IgD-negative memory B cell (primary cell): Measurements from ENCODE around the gene TAF11L7. TPM values are rescaled to one million over a fixed set of nuclear protein-coding genes. Genes with fewer than 3 reads are reported as not detected.
"Not testable (repeated sequence)": the region's sequence is repeated elsewhere in the genome, so short reads cannot be mapped to it uniquely, and the experiment has no call there.

ENCODE experiments used
- H3K27ac Mint-ChIP-seq, 3 donors: one replicate each; pipeline ENCODE4 v1.8.0; 2020 to 2022; ENCODE audit warnings: mild to moderate bottlenecking in 3 of 3, mixed read lengths in 3 of 3, moderate library complexity in 1 of 3
- H3K27me3 Mint-ChIP-seq: one replicate; pipeline ENCODE4 v1.8.0; 2021; ENCODE audit warnings: mixed read lengths
- H3K36me3 Mint-ChIP-seq: one replicate; pipeline ENCODE4 v1.8.0; 2020; ENCODE audit warnings: mild to moderate bottlenecking, mixed read lengths
- H3K4me1 Mint-ChIP-seq, 3 donors: one replicate each; pipeline ENCODE4 v1.8.0; 2020 to 2022; ENCODE audit warnings: mixed read lengths in 3 of 3, mild to moderate bottlenecking in 1 of 3
- H3K4me3 Mint-ChIP-seq, 4 donors: one replicate each; pipeline ENCODE4 v1.8.0; 2020 to 2022; ENCODE audit warnings: mild to moderate bottlenecking in 4 of 4, mixed read lengths in 4 of 4, moderate library complexity in 3 of 4
- H3K9me3 Mint-ChIP-seq, 3 donors: one replicate each; pipeline ENCODE4 v1.8.0; 2020 to 2021; ENCODE audit warnings: mixed read lengths in 3 of 3, mild to moderate bottlenecking in 1 of 3
- polyA plus RNA-seq: library from polyadenylated mRNA; unstranded; fragments of 300-500 nt; fragmentation: Illumina TruSeq; gene quantifications from one replicate; pipeline ENCODE4 v1.2.3, GENCODE V29; 2021

The TAF11L7 gene
- not detected for polyA plus RNA-seq

- H3K27me3 Mint-ChIP-seq, H3K4me3 Mint-ChIP-seq, H3K4me1 Mint-ChIP-seq, H3K9me3 Mint-ChIP-seq, H3K36me3 Mint-ChIP-seq, H3K27ac Mint-ChIP-seq: not testable (repeated sequence)
Measured at GRCh38 chr5:17585658-17586057, at the start of gene TAF11L7. TAF11L7 (minus strand) TSS chr5:17585758.

- H3K9me3 Mint-ChIP-seq = peaks cover 0 to 5% (median 0%) of the 10 kb centered on the region in 3 donors
- H3K4me1 Mint-ChIP-seq = peaks cover 0 to 1% (median 0%) of the 10 kb centered on the region in 3 donors
- no peaks in the 10 kb centered on the region for H3K27me3 Mint-ChIP-seq
- no peak within 1 kb of the TSS for H3K4me3 Mint-ChIP-seq
- H3K36me3 Mint-ChIP-seq = no peaks in the 10 kb centered on the region
- H3K27ac Mint-ChIP-seq = no peak within 1 kb of the TSS
Measured at GRCh38 chr5:17634160-17634559, 48.6 kb upstream of the TAF11L7 start, which contains the start of gene TAF11L14. TAF11L14 (plus strand) TSS chr5:17634460.

- H3K36me3 Mint-ChIP-seq, H3K4me1 Mint-ChIP-seq, H3K4me3 Mint-ChIP-seq, H3K27ac Mint-ChIP-seq, H3K27me3 Mint-ChIP-seq, H3K9me3 Mint-ChIP-seq: not testable (repeated sequence)
Measured at GRCh38 chr5:17631788-17632187, 46.2 kb upstream of the TAF11L7 start, which contains the start of gene TAF11L13. TAF11L13 (plus strand) TSS chr5:17632088.

GRCh38 chr5:17625686-17626085 lies 40.1 kb upstream of the TAF11L7 start:
- peaks cover 0 to 5% (median 0%) of the 10 kb centered on the region in 3 donors for H3K9me3 Mint-ChIP-seq
- H3K4me1 Mint-ChIP-seq = no peaks in the 10 kb centered on the region

GRCh38 chr5:17620627-17621026 lies 35.1 kb upstream of the TAF11L7 start:
- peaks cover 0 to 5% (median 0%) of the 10 kb centered on the region in 3 donors for H3K9me3 Mint-ChIP-seq
- H3K36me3 Mint-ChIP-seq = no peaks in the 10 kb centered on the region
- H3K27ac Mint-ChIP-seq = no peak overlapping the region
- H3K4me1 Mint-ChIP-seq = no peaks in the 10 kb centered on the region
- no peaks in the 10 kb centered on the region for H3K27me3 Mint-ChIP-seq
- no peak overlapping the region for H3K4me3 Mint-ChIP-seq

More at GRCh38 chr5:17625686-17626085, 40.1 kb upstream of the TAF11L7 start:
- Mint-ChIP-seq H3K27ac (no peak overlapping the region), H3K4me3 (no peak overlapping the region), H3K27me3 (no peaks in the 10 kb centered on the region), H3K36me3 (no peaks in the 10 kb centered on the region)

GRCh38 chr5:17619354-17619753 lies 33.8 kb upstream of the TAF11L7 start:
- H3K27ac Mint-ChIP-seq = no peak overlapping the region
- no peaks in the 10 kb centered on the region for H3K27me3 Mint-ChIP-seq
- no peaks in the 10 kb centered on the region for H3K4me1 Mint-ChIP-seq
- H3K4me3 Mint-ChIP-seq = no peak overlapping the region
- peaks cover 0 to 5% (median 0%) of the 10 kb centered on the region in 3 donors for H3K9me3 Mint-ChIP-seq
- H3K36me3 Mint-ChIP-seq = no peaks in the 10 kb centered on the region

GRCh38 chr5:17614872-17615605 lies 29.5 kb upstream of the TAF11L7 start:
- H3K9me3 Mint-ChIP-seq = peaks cover 0 to 1% (median 0%) of the 10 kb centered on the region in 3 donors
- H3K27ac Mint-ChIP-seq = no peak overlapping the region
- H3K27me3 Mint-ChIP-seq = no peaks in the 10 kb centered on the region
- no peaks in the 10 kb centered on the region for H3K4me1 Mint-ChIP-seq
- H3K4me3 Mint-ChIP-seq = no peak overlapping the region
- H3K36me3 Mint-ChIP-seq = no peaks in the 10 kb centered on the region

- not testable (repeated sequence) for H3K27me3 Mint-ChIP-seq, H3K4me1 Mint-ChIP-seq, H3K4me3 Mint-ChIP-seq, H3K9me3 Mint-ChIP-seq, H3K27ac Mint-ChIP-seq, H3K36me3 Mint-ChIP-seq
Measured at GRCh38 chr5:17610092-17610491, 24.5 kb upstream of the TAF11L7 start, which contains the start of gene TAF11L12. TAF11L12 (plus strand) TSS chr5:17610392.

GRCh38 chr5:17607461-17607860 lies 21.9 kb upstream of the TAF11L7 start:
- H3K27ac Mint-ChIP-seq, H3K36me3 Mint-ChIP-seq, H3K27me3 Mint-ChIP-seq, H3K4me3 Mint-ChIP-seq, H3K4me1 Mint-ChIP-seq, H3K9me3 Mint-ChIP-seq: not testable (repeated sequence)

- Mint-ChIP-seq H3K9me3 (peaks cover 0 to 2% (median 0%) of the 10 kb centered on the region in 3 donors), H3K4me3 (no peak overlapping the region), H3K27me3 (no peaks in the 10 kb centered on the region), H3K27ac (no peak overlapping the region), H3K36me3 (no peaks in the 10 kb centered on the region), H3K4me1 (peaks cover 0 to 1% (median 0%) of the 10 kb centered on the region in 3 donors)
Measured at GRCh38 chr5:17604951-17605350, 19.4 kb upstream of the TAF11L7 start.

- H3K27me3 Mint-ChIP-seq, H3K9me3 Mint-ChIP-seq, H3K4me3 Mint-ChIP-seq, H3K4me1 Mint-ChIP-seq, H3K36me3 Mint-ChIP-seq, H3K27ac Mint-ChIP-seq: not testable (repeated sequence)
Measured at GRCh38 chr5:17603880-17604279, 18.3 kb upstream of the TAF11L7 start, which contains the start of gene TAF11L11. TAF11L11 (plus strand) TSS chr5:17604183.

- H3K27me3 Mint-ChIP-seq, H3K9me3 Mint-ChIP-seq, H3K4me1 Mint-ChIP-seq, H3K27ac Mint-ChIP-seq, H3K4me3 Mint-ChIP-seq, H3K36me3 Mint-ChIP-seq: not testable (repeated sequence)
Measured at GRCh38 chr5:17597728-17598127, 12.2 kb upstream of the TAF11L7 start, which contains the start of gene TAF11L10. TAF11L10 (minus strand) TSS chr5:17597828.

GRCh38 chr5:17594255-17594654 lies 8.7 kb upstream of the TAF11L7 start, which contains the start of gene TAF11L9:
TAF11L9 (minus strand) TSS chr5:17594394.
- not testable (repeated sequence) for H3K27ac Mint-ChIP-seq, H3K36me3 Mint-ChIP-seq, H3K27me3 Mint-ChIP-seq, H3K4me3 Mint-ChIP-seq, H3K4me1 Mint-ChIP-seq, H3K9me3 Mint-ChIP-seq

GRCh38 chr5:17590860-17591259 lies 5.3 kb upstream of the TAF11L7 start, which contains the start of gene TAF11L8:
TAF11L8 (minus strand) TSS chr5:17590960.
- not testable (repeated sequence) for H3K4me3 Mint-ChIP-seq, H3K4me1 Mint-ChIP-seq, H3K27me3 Mint-ChIP-seq, H3K36me3 Mint-ChIP-seq, H3K27ac Mint-ChIP-seq, H3K9me3 Mint-ChIP-seq
